Activated CD4-positive, alpha-beta T cell treated with anti-CD3 and anti-CD28 coated beads, Interleukin-2, Interleukin-4, amounts not matched to agents 100 ng/mL and 50 ng/mL, durations not matched to agents 16 hours and 8 hours (primary cell): ENCODE results near the gene FAM120B.
"Not testable (repeated sequence)": the region's sequence is repeated elsewhere in the genome, so short reads cannot be mapped to it uniquely, and the experiment has no call there.

ENCODE experiments used
- DNase-seq: peaks from one replicate; pipeline ENCODE4 v3.0.0-alpha.2; 2020; ENCODE audit warnings: low spot score

The FAM120B gene

DNA sequence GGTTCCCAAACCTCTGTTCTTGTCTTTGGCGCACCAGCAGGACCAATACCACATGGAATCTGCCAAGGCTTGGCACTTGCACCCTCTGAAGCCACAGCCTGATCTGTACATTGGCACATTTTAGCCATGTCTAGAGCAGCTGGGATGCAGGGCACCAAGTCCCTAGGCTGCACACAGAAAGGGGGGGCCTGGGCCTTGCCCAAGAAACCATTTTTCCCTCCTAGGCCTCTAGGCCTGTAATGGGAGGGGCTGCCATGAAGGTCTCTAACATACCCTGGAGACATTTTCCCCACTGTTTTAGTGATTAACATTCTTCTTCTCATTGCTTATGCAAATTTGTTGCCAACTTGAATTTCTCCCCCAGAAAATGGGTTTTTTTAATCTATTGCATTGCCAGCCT, 5.4 kb upstream of the FAM120B start:
- no peak for DNase-seq

- no peak for DNase-seq
Observed at GRCh38 chr6:170305805-170306323, 694 bp upstream of the FAM120B start.

DNA sequence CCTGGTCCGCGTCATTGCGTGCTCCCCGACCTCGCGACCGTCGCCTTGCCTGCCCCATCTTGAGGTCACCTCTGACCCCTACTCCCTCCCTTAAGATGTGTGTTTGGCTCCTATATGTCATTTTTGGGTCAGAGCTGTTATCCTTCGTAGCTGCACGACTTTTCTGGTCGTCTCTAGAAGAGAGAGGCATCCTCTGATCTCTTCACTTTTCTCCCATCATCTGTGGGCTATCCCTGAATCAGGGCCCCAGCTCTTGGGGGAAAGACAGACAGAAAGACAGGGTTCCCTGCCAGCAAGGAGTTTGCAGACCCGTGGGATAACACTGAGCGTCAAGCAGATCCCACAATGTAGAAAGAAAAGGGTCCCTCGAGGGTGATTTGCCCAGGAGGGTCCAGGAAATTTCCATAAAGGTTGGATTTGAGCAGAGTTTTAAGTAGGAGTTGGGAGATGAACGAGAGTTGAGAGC, 555 bp downstream of the FAM120B start:
- DNase-seq: no peak

DNA sequence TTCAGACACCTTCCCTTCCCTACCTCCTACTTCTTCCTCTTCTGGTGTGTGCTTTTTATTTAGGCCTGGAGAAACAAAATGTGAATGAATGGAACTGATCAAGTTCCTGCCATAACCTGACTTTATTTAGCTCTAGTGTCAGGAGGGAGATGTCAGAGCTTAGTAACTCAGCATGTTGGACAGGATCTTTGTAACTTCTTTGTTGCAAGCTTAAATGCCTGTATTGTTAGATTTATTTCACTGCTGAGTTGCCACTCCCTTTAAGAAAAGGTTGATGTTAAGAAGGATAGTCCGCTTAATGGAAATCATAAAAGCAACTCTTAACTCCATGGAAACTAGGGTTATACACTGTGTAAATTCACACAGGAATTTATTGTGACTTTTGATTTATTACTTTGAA, 2.2 kb downstream of the FAM120B start:
- DNase-seq: no peak

- DNase-seq: no peak
Observed at GRCh38 chr6:170311696-170312095, 5.1 kb downstream of the FAM120B start.

DNA sequence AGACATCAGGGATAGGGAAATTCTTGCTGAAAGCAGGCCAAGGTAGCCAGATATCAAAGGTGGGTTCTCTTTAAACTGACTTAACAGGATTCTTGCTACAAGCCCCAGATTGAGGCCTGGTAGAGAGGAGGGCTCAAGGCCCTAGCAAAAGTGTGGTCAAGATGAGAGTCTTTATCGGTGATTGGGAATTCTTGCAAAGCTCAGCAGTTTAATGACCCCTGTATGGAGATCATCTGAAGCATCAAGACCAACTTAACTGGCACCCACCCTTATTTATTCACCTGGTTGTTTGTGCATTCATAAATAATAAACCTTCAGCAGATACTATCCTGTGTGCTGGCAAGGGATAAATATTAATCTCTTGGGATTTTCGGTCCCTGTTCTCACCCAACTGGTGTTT, 6.3 kb downstream of the FAM120B start:
- DNase-seq: no peak

- no peak for DNase-seq
Observed at GRCh38 chr6:170313716-170314295, 7.2 kb downstream of the FAM120B start.

DNA sequence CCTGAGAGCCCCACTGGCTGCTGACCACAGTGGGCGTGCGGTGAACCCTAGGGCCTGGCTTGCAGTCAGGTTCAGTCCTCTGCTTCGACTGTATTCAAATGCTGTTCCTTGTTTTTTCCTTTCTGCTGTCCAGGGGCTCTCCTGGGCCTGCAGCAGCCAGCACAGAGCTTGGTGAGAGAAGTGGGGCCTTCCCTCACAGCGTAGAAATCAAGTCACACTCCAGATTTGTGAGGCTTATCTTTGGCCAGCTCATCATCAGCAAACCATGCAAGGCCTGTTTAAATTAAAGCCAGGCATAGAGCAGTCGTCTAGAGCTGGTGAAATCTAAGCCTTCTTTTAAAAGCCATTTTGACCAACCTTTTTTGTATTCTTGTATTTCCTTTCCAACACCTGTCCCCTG, 8.4 kb downstream of the FAM120B start:
- no peak for DNase-seq

- no peak for DNase-seq
Observed at GRCh38 chr6:170316071-170316470, 9.5 kb downstream of the FAM120B start.

- no peak for DNase-seq
Observed at GRCh38 chr6:170317076-170317475, 10.5 kb downstream of the FAM120B start.

DNA sequence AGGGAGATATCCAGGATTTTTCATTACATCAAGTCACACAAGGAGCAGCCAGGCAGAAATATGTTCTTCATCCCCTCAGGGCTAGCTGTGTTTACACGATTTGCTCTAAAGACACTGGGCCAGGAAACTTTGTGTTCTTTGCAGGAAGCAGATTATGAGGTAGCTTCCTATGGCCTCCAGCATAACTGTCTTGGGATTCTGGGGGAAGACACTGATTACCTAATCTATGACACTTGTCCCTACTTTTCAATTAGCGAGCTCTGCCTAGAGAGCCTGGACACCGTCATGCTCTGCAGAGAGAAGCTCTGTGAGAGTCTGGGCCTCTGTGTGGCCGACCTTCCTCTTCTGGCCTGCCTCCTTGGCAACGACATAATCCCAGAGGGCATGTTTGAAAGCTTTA, 11.2 kb downstream of the FAM120B start:
- DNase-seq: no peak

DNA sequence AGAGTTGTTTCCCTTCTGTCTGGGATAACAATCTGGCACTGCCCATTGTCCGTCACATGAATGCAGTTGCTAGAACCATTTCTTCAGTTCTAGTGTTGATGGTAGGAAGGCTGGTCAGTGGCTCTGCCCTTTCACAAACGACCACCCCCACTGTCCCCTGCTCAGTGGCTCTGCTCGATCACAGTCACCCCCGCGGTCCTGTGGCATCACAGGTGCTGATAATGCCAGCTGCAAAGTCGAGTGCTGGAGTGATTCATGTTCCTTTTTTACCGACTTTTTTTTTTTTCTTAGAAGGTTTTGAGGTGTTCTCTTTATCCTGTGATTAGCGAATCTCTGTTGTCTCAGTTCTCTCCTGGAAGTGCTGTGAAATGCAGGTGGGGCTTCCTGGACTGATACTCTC, 22.8 kb downstream of the FAM120B start:
- DNase-seq: no peak

DNA sequence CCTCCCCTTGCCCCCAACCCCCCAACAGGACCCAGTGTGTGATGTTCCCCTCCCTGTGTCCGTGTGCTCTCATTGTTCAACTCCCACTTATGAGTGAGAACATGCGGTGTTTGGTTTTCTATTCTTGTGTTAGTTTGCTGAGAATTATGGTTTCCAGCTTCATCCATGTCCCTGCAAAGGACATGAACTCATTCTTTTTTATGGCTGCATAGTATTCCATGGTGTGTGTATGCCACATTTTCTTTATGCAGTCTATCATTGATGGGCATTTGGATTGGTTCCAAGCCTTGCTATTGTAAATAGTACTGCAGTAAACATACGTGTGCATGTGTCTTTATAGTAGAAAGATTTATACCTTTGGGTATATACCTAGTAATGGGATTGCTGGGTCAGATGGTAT, 28.6 kb downstream of the FAM120B start:
- not testable (repeated sequence) for DNase-seq

GRCh38 chr6:170344631-170345576, 38.3 kb downstream of the FAM120B start:
- DNase-seq: peak; percentile 53

- DNase-seq: peak; percentile 78
Observed at GRCh38 chr6:170345662-170346061, 39.1 kb downstream of the FAM120B start.

- peak; percentile 42 for DNase-seq
Observed at GRCh38 chr6:170346649-170347048, 40.1 kb downstream of the FAM120B start.

- DNase-seq: peak; percentile 51
Observed at GRCh38 chr6:170347091-170347490, 40.5 kb downstream of the FAM120B start.

GRCh38 chr6:170347975-170348374, 41.4 kb downstream of the FAM120B start:
- no peak for DNase-seq

DNA sequence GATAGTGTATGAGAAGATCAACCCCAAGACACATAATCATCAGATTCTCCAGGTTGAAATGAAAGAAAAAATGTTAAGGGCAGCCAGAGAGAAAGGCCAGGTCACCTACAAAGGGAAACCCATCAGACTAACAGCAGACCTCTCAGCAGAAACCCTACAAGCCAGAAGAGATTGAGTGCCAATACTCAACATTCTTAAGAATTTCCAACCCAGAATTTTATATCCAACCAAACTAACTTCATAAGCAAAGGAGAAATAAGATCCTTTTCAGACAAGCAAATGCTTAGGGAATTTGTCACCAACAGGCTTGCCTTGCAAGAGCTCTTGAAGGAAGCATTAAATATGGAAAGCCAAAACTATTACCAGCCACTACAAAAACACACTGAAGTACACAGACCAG, 44.9 kb downstream of the FAM120B start:
- DNase-seq: not testable (repeated sequence)

- DNase-seq: not testable (repeated sequence)
Observed at GRCh38 chr6:170355190-170355589, 48.6 kb downstream of the FAM120B start.

GRCh38 chr6:170355661-170356060, 49.1 kb downstream of the FAM120B start:
- DNase-seq: no peak

DNA sequence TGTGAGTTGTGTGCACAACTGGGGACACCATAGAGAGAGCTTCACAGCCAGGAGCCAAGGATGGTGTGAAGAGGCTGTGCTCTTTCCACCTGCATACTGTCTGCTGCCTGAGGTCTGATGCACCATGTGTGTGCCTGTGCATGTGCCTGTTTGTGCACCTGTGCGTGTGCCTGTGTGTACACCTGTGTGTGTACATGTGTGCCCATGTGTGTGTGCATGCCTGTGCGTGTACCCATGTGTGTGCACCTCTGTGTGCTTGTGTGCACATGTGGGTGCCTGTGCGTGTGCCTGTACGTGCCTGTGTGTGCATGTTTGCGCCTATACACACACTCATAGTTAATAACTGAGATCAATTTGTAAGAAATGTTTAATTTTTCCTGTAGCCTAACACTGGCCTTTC, 51.3 kb downstream of the FAM120B start:
- no peak for DNase-seq

- DNase-seq: no peak
Observed at GRCh38 chr6:170358496-170358895, 51.9 kb downstream of the FAM120B start.
